Measurements from ENCODE around the gene NEURL4. TPM values are rescaled to one million over a fixed set of nuclear protein-coding genes. Genes with fewer than 3 reads are reported as not detected.

Gene NEURL4
- total RNA-seq, 4 donors from 2014 or later: 10.4 to 16.1 (median 11.5) TPM

DNA sequence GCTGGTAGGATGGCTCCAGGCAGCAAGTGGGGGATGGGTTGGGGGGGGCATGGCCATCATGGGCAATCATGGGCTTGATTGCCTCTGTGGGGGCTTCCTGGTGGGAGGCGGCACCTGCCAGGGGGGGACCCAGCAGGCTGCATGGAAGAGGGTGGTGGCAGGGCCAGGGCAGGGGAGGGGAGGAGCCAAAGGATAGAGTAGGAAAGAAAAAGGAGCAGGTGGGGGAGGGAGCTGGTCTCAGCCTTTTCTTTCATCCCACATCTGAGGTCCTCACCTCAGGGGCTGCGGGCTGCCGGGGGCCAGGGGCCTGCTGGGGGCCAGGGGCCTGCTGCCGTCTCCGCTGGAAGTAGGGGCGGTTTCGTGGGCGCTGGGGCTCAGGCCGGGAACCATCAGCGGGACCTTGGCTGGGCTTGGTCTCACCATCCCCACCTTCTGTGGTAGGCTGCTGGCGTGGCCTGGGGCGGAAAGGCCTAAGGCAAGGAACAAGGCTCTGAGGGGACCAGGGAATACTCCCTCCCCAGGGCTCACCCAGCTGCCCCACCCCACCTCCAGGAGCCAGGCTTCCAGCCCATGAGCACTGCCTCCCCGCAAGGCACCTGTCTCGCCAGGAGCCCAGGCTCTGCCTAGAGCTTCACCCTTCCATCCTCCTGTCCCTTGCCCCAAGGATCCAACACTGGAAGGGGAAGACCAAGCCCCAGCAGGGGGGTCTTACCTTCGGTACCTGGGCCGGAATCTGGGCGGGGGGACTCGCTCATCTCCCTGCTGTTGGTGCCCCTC lies 39.7 kb downstream of the NEURL4 start:
- TF ChIP-seq, protein P1, sequence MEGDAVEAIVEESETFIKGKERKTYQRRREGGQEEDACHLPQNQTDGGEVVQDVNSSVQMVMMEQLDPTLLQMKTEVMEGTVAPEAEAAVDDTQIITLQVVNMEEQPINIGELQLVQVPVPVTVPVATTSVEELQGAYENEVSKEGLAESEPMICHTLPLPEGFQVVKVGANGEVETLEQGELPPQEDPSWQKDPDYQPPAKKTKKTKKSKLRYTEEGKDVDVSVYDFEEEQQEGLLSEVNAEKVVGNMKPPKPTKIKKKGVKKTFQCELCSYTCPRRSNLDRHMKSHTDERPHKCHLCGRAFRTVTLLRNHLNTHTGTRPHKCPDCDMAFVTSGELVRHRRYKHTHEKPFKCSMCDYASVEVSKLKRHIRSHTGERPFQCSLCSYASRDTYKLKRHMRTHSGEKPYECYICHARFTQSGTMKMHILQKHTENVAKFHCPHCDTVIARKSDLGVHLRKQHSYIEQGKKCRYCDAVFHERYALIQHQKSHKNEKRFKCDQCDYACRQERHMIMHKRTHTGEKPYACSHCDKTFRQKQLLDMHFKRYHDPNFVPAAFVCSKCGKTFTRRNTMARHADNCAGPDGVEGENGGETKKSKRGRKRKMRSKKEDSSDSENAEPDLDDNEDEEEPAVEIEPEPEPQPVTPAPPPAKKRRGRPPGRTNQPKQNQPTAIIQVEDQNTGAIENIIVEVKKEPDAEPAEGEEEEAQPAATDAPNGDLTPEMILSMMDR (IDR thresholded peaks at IDR 0.05): no peak
- no peak for ATAC-seq (ENCODE audit: low FRiP score)
- no peak for DNase-seq (ENCODE audit: low spot score)

DNA sequence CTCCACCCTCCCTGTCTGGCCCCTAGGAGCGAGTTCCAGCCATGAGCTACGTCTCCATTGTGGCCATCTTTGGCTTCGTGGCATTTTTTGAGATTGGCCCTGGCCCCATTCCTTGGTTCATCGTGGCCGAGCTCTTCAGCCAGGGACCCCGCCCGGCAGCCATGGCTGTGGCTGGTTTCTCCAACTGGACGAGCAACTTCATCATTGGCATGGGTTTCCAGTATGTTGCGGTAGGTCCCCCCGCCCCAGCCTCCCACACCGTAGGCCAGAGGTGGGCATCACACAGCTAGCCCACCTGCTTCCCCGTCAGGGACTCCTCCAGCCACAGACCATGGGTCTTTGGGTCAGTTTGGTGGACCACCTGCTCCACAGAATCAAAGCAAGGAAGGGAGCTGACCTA lies 43.5 kb downstream of the NEURL4 start:
- TF ChIP-seq, protein P1 (IDR thresholded peaks at IDR 0.05): no peak
- ATAC-seq (ENCODE audit: low FRiP score) (no peak), DNase-seq (ENCODE audit: low spot score) (no peak)

GRCh38 chr17:7284911-7285310 lies 44.2 kb downstream of the NEURL4 start:
- DNase-seq (ENCODE audit: low spot score) (no peak), ATAC-seq (ENCODE audit: low FRiP score) (no peak)
- TF ChIP-seq, protein P1 (IDR thresholded peaks at IDR 0.05): no peak

- TF ChIP-seq, protein P1 (IDR thresholded peaks at IDR 0.05): no peak
- DNase-seq (ENCODE audit: low spot score) (no peak), ATAC-seq (ENCODE audit: low FRiP score) (no peak)
These were observed 45.5 kb downstream of the NEURL4 start for GRCh38 chr17:7283471-7284216.

- ATAC-seq (ENCODE audit: low FRiP score) (no peak), DNase-seq (ENCODE audit: low spot score) (no peak)
- TF ChIP-seq, protein P1 (IDR thresholded peaks at IDR 0.05): no peak
These were observed 46.3 kb downstream of the NEURL4 start for GRCh38 chr17:7282752-7283321.

- DNase-seq (ENCODE audit: low spot score) (no peak), ATAC-seq (ENCODE audit: low FRiP score) (no peak)
- TF ChIP-seq, protein P1 (IDR thresholded peaks at IDR 0.05): no peak
These were observed 47.0 kb downstream of the NEURL4 start for GRCh38 chr17:7281953-7282751.
